Fibroblast of skin of abdomen (primary cell): ENCODE results near the gene CACNG1.

ENCODE experiments used
- DNase-seq: peaks from one replicate; pipeline ENCODE4 v3.0.0-alpha.2; 2013

The CACNG1 gene

GRCh38 chr17:67052720-67053437, 8.5 kb downstream of the CACNG1 start:
- no peak for DNase-seq

GRCh38 chr17:67053438-67054000, 9.2 kb downstream of the CACNG1 start:
- DNase-seq = no peak

GRCh38 chr17:67054011-67054591, 9.7 kb downstream of the CACNG1 start:
- no peak for DNase-seq

GRCh38 chr17:67054608-67055007, 10.3 kb downstream of the CACNG1 start:
- DNase-seq = no peak

GRCh38 chr17:67055041-67055443, 10.7 kb downstream of the CACNG1 start:
- no peak for DNase-seq

- DNase-seq = no peak
Measured at GRCh38 chr17:67055811-67056745, 11.7 kb downstream of the CACNG1 start.

GRCh38 chr17:67056746-67057490, 12.6 kb downstream of the CACNG1 start:
- DNase-seq = no peak

GRCh38 chr17:67058036-67058435, 13.7 kb downstream of the CACNG1 start:
- DNase-seq = no peak

- no peak for DNase-seq
Measured at GRCh38 chr17:67059372-67059771, 15.0 kb downstream of the CACNG1 start.

- DNase-seq = no peak
Measured at GRCh38 chr17:67063141-67063540, 18.8 kb downstream of the CACNG1 start.

- no peak for DNase-seq
Measured at GRCh38 chr17:67066717-67067116, 22.4 kb downstream of the CACNG1 start.

GRCh38 chr17:67067571-67068482, 23.5 kb downstream of the CACNG1 start:
- no peak for DNase-seq

GRCh38 chr17:67068999-67069398, 24.6 kb downstream of the CACNG1 start:
- DNase-seq = no peak

GRCh38 chr17:67069603-67070136, 25.3 kb downstream of the CACNG1 start:
- DNase-seq = no peak

- DNase-seq = no peak
Measured at GRCh38 chr17:67071595-67071994, 27.2 kb downstream of the CACNG1 start.

- DNase-seq = no peak
Measured at GRCh38 chr17:67072885-67073284, 28.5 kb downstream of the CACNG1 start.

- DNase-seq = no peak
Measured at GRCh38 chr17:67074781-67075180, 30.4 kb downstream of the CACNG1 start.

- DNase-seq = no peak
Measured at GRCh38 chr17:67076290-67076689, 31.9 kb downstream of the CACNG1 start.

- DNase-seq = no peak
Measured at GRCh38 chr17:67078292-67078691, 33.9 kb downstream of the CACNG1 start.

- DNase-seq = no peak
Measured at GRCh38 chr17:67079491-67079890, 35.1 kb downstream of the CACNG1 start.

- DNase-seq = no peak
Measured at GRCh38 chr17:67080804-67081203, 36.5 kb downstream of the CACNG1 start.
